K562 (cell line): ENCODE data around the gene VTN. TPM values are rescaled to one million over a fixed set of nuclear protein-coding genes. Genes with fewer than 3 reads are reported as not detected.

Source experiments
- ATF3 ChIP-seq, 2 experiments: fragments of 450-650 bp in 1 of 2; sonication (generic) in 1 of 2; formaldehyde crosslinking in 1 of 2; IDR thresholded peaks in 1 of 2; conservative IDR thresholded peaks in 1 of 2; 2 replicates each; pipeline versions ENCODE4 v1.6.1 to v1.8.1; 2016 to 2023; ENCODE audit warnings: mild to moderate bottlenecking in 2 of 2, moderate library complexity in 2 of 2, inconsistent platforms in 1 of 2, missing genetic modification reagents in 1 of 2
- ATF7 ChIP-seq: fragments of 450-650 bp; IDR thresholded peaks from 2 replicates; pipeline ENCODE4 v1.7.1; 2014; ENCODE audit warnings: mild to moderate bottlenecking, moderate library complexity
- CEBPG ChIP-seq, 3 experiments: fragments of 200-800 bp in 1 of 3; sonication (Bioruptor generic) in 1 of 3; sonication (generic) in 1 of 3; formaldehyde crosslinking in 1 of 3; IDR thresholded peaks in 2 of 3; conservative IDR thresholded peaks in 1 of 3; 2 replicates each; pipeline versions ENCODE4 v1.6.1 to v1.8.0; 2016 to 2022; ENCODE audit warnings: missing compliant biosample characterization in 2 of 3, missing genetic modification characterization in 2 of 3, mild to moderate bottlenecking in 1 of 3, missing genetic modification reagents in 1 of 3
- GATA2 ChIP-seq: sonication (generic); formaldehyde crosslinking; IDR thresholded peaks from 2 replicates; pipeline ENCODE4 v1.4.0; 2020; ENCODE audit warnings: mild to moderate bottlenecking, missing genetic modification reagents
- HDAC1 ChIP-seq, 2 experiments: fragments of 450-650 bp; IDR thresholded peaks; 2 replicates each; pipeline ENCODE4 v1.6.1; 2016 to 2017; ENCODE audit warnings: inconsistent platforms in 1 of 2, mild to moderate bottlenecking in 1 of 2, moderate library complexity in 1 of 2
- MTA3 ChIP-seq: fragments of 450-650 bp; formaldehyde crosslinking; IDR thresholded peaks from 2 replicates; pipeline ENCODE4 v1.6.1; 2017; ENCODE audit warnings: mild to moderate bottlenecking, borderline replicate concordance
- NRF1 ChIP-seq, 2 experiments: fragments of 450-650 bp; IDR thresholded peaks in 1 of 2; conservative IDR thresholded peaks in 1 of 2; 2 replicates each; pipeline ENCODE4 v1.6.1; 2014; ENCODE audit warnings: mild to moderate bottlenecking in 2 of 2
- RAD21 ChIP-seq, 2 experiments: fragments of 250-450 bp in 1 of 2; fragments of 450-650 bp in 1 of 2; sonication (Bioruptor Pico) in 1 of 2; formaldehyde crosslinking in 1 of 2; IDR thresholded peaks in 1 of 2; conservative IDR thresholded peaks in 1 of 2; 2 replicates each; pipeline versions ENCODE4 v1.4.0 to v1.8.0; 2020 to 2022; ENCODE audit warnings: mild to moderate bottlenecking in 2 of 2, moderate library complexity in 1 of 2
- TAL1 ChIP-seq: fragments of 450-650 bp; IDR thresholded peaks from 2 replicates; pipeline ENCODE4 v1.6.1; 2016; ENCODE audit warnings: mild to moderate bottlenecking
- TCF3 ChIP-seq: sonication (generic); formaldehyde crosslinking; IDR thresholded peaks from 2 replicates; pipeline ENCODE4 v1.4.0; 2020; ENCODE audit warnings: mild to moderate bottlenecking, missing genetic modification reagents
- THAP12 ChIP-seq: fragments of 250-450 bp; sonication (Bioruptor Pico); IDR thresholded peaks from 2 replicates; pipeline ENCODE4 v1.9.0; 2021; ENCODE audit warnings: mild to moderate bottlenecking, inconsistent platforms
- TOE1 ChIP-seq, 2 experiments: fragments of 450-650 bp in 1 of 2; sonication (generic) in 1 of 2; formaldehyde crosslinking in 1 of 2; IDR thresholded peaks; 2 replicates each; pipeline versions ENCODE4 v1.7.1 to v1.8.0; 2016 to 2022; ENCODE audit warnings: borderline replicate concordance in 2 of 2, mild to moderate bottlenecking in 2 of 2, antibody characterized with exemption in 1 of 2, inconsistent platforms in 1 of 2, low read depth in 1 of 2, missing genetic modification reagents in 1 of 2, moderate library complexity in 1 of 2
- XRCC4 ChIP-seq: IDR thresholded peaks from one replicate; pipeline ENCODE4 v1.6.1; 2011; ENCODE audit not compliant: insufficient read depth, insufficient read length; ENCODE audit errors: extremely low read depth
- ZC3H8 ChIP-seq: fragments of 450-650 bp; IDR thresholded peaks from 2 replicates; pipeline ENCODE4 v1.6.1; 2017
- ZNF609 ChIP-seq: sonication (generic); formaldehyde crosslinking; IDR thresholded peaks from 2 replicates; pipeline ENCODE4 v1.8.1; 2023; ENCODE audit warnings: missing genetic modification reagents, mild to moderate bottlenecking, borderline replicate concordance
- polyA plus RNA-seq, 8 experiments: library from polyadenylated mRNA; depleted of rRNA in 4 of 8; stranded (reverse) in 5 of 8; unstranded in 3 of 8; fragments of >200 nt; fragmentation: Nextera tagmentation in 2 of 8; fragmentation: Illumina TruSeq in 1 of 8; extraction: Ambion mirVana in 2 of 8; extraction: Trizol in 1 of 8; gene quantifications; 2 replicates each; pipeline versions ENCODE4 v1.2.1 to v1.2.3, GENCODE V29; 2011 to 2014; ENCODE audit warnings: inconsistent platforms in 1 of 8, missing spikeins in 1 of 8
- total RNA-seq, 7 experiments: library from RNA; depleted of rRNA in 6 of 7; stranded (reverse); fragments of >200 nt in 6 of 7; fragmentation: Illumina TruSeq in 2 of 7; extraction: Trizol in 2 of 7; gene quantifications; 2 replicates each; pipeline versions ENCODE4 v1.2.1 to v1.2.3, GENCODE V29; 2011 to 2021; ENCODE audit warnings: low replicate concordance in 1 of 7

The VTN gene
- total and polyA plus RNA-seq, 9 of the 15 experiments (the other 6 are each of a cell fraction or from before 2014, with no cell fraction given): 0.13 to 1.0 (median 0.29) TPM; not detected in 1

- TF ChIP-seq ZNF609 (CRISPR knock-in tag) (no peak), CEBPG (CRISPR knock-in tag; IDR thresholded peaks at IDR 0.05) (no peak), CEBPG (tag; conservative IDR thresholded peaks at IDR 0.05 in 1 of 2, IDR thresholded peaks at IDR 0.05 in 1 of 2) (peak; percentile 67 to 80), NRF1 (conservative IDR thresholded peaks at IDR 0.05 in 1 of 2, IDR thresholded peaks at IDR 0.05 in 1 of 2) (peak in 1 of 2 experiments; percentile 31; a peak in 2 of 4 replicates), TAL1 (0 out of 2 replicates have a peak, but pooled peaks have one; percentile 20), HDAC1 (IDR thresholded peaks at IDR 0.05) (peak in 1 of 2 experiments; percentile 59; a peak in 1 of 4 replicates), ATF3 (IDR thresholded peaks at IDR 0.05) (peak; percentile 46; the same call in 1 of the 2 replicates), ATF3 (CRISPR knock-in tag; conservative IDR thresholded peaks at IDR 0.05) (no peak), MTA3 (peak; percentile 64), XRCC4 (no peak), ZC3H8 (no peak), RAD21 (CRISPR knock-in tag; conservative IDR thresholded peaks at IDR 0.05 in 1 of 2, IDR thresholded peaks at IDR 0.05 in 1 of 2) (peak in 1 of 2 experiments; percentile 29; a peak in 2 of 4 replicates), TOE1 (IDR thresholded peaks at IDR 0.05; ENCODE audit: borderline replicate concordance) (no peak), TOE1 (CRISPR knock-in tag; IDR thresholded peaks at IDR 0.05; ENCODE audit: borderline replicate concordance, low read depth) (no peak), THAP12 (0 out of 2 replicates have a peak, but pooled peaks have one; percentile 12), GATA2 (CRISPR knock-in tag) (peak; percentile 32; the same call in 1 of the 2 replicates), ATF7 (peak; percentile 78), TCF3 (CRISPR knock-in tag) (peak; percentile 45)
These were observed at the start of gene VTN (continued) for GRCh38 chr17:28370035-28370743.
